ENCODE data around the gene TRIM8.

Gene TRIM8

GRCh38 chr10:102632394-102633111 is 11.7 kb upstream of the TRIM8 start:
- DNase-seq (ENCODE audit: low read depth in 1 of 2, low spot score in 1 of 2), result no peak

DNA sequence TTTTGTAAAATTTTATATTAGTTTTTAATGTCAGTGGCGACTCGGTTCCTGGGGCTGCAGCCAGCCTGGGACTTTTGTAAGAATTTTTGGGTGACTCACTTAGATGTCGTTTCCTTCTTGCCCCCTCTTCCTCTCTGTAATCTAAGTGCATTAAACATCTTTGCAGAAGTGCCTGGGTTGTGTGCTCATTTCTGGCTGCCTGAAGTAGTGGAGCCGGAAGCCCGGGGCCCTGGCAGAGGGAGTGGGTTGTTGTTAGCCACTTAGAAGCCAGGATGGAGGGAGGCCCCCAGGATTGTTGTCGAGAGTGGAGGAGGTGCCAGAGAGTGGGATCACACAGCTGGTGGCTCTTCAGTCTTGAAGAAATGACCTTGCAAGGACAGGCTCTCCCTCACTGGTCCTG is 11.0 kb upstream of the TRIM8 start:
- no peak for DNase-seq (ENCODE audit: low read depth in 1 of 2, low spot score in 1 of 2)

- no peak for DNase-seq (ENCODE audit: low read depth in 1 of 2, low spot score in 1 of 2)
Observed at GRCh38 chr10:102633848-102634247, 10.4 kb upstream of the TRIM8 start.

- no peak for DNase-seq (ENCODE audit: low read depth in 1 of 2, low spot score in 1 of 2)
Observed at GRCh38 chr10:102634686-102635085, 9.6 kb upstream of the TRIM8 start.

DNA sequence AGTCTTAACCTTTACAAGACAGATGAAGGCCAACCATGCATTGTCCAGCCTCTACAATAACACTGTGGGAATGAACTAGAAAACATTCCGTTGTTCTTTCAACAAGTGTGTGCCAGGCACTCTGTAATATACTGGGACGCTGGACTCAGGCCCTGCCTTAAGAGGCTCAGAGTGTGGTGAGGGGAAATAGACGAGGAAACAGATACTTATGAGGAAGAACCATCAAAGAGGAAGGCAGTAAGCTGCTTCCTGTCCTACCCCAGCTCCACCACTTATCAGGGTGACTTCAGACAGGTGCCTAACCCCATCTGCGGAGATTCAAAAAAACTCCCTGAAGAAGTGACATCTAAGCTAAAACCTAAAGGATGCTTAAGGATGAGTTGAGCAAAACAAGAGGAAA is 8.9 kb upstream of the TRIM8 start:
- no peak for DNase-seq (ENCODE audit: low read depth in 1 of 2, low spot score in 1 of 2)

DNA sequence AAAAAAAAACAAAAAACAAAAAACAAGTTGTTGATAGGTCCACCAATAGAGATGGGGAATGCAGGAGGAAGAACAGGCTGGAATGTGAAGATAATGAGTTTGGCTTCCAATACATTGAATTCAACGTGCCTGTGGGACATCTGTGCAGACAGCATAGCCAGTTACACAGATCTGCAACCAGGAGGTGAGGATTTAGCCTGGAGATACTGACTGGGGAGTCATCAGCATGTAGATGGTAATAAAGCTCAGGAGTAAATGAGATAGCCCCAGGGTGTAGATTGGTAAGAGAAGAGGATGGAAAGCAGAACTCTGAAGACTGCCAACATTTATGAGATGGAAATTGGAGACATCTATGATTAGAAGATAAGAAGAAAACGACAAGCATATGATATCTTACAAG is 4.7 kb upstream of the TRIM8 start:
- no peak for DNase-seq (ENCODE audit: low read depth in 1 of 2, low spot score in 1 of 2)

- no peak for DNase-seq (ENCODE audit: low read depth in 1 of 2, low spot score in 1 of 2)
Observed at GRCh38 chr10:102641402-102641801, 2.9 kb upstream of the TRIM8 start.

DNA sequence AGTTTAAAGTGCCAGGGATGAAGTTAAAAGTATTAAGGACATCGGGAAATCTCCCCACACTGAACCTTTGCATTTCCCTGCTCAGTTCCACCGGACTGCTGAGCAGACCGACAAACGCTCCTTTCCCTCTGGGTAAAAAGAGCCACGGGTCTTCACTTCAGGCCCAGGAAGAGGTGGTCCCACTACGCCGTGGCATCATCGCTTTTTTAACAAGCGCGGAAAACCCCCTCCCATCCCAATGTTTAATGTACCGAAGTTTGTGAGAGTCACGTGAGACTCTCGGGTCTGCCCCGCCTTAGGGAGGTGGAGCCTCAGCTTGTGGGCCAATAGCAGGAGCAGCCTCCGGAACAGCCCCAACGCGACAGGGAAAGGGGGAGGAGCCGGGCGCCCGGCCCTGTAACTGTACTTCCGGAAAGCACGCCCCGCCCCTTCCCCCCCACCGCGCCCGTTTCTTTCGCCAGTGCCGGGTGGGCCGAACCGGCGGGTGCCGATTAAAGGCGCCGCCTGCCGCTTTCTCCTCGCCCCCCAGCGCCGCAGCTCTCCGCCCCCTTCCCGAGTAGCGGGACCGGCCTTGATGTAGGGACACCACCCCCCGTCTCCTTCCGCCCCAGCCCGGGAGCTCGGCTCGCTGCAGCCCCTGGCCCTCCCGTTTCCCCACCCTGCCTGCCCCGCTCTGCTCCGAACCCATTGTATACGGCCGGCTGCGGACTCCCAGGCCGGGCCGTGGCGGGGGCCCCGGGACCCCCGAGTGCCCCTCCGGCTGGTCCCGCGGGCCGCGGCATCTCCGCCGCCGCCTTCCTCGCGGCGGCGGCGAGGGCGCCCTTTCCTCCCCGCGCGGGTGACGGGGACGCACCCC is 2.2 kb upstream of the TRIM8 start:
- DNase-seq (ENCODE audit: low read depth in 1 of 2, low spot score in 1 of 2), result peak; percentile 92 to 97

DNA sequence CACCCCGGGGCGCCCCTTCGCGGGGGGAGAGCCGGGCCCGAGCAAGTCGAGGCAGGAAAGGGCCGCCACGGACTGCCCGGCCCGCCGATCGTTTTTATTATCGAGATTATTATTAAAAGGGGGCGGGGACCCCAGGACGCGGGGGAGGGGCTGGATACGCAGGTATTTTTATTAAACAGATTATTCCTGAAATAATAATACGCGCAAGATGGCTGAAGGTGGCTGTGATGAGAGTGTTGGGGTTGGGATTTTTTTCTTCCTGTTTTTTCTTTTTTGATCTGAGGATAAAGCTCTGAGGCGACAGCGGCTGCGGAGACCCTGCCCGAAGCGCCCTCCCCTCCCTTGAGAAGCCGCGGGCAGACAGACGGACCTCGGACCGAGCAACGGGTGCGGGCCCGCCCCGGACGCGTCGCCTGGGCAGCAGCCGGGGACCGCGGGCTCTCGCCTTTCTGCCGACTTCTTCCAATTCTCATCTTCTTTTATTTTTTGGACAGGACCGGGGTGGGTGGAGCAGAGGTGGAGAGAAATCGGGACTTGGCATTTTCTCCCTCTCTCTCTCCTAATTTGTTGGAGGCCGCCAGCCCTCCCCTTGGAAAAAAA is 1.4 kb upstream of the TRIM8 start:
- no peak for DNase-seq (ENCODE audit: low read depth in 1 of 2, low spot score in 1 of 2)

GRCh38 chr10:102643336-102644065 is 778 bp upstream of the TRIM8 start:
- DNase-seq (ENCODE audit: low read depth in 1 of 2, low spot score in 1 of 2), result peak in 1 of 2 donors; percentile 24

DNA sequence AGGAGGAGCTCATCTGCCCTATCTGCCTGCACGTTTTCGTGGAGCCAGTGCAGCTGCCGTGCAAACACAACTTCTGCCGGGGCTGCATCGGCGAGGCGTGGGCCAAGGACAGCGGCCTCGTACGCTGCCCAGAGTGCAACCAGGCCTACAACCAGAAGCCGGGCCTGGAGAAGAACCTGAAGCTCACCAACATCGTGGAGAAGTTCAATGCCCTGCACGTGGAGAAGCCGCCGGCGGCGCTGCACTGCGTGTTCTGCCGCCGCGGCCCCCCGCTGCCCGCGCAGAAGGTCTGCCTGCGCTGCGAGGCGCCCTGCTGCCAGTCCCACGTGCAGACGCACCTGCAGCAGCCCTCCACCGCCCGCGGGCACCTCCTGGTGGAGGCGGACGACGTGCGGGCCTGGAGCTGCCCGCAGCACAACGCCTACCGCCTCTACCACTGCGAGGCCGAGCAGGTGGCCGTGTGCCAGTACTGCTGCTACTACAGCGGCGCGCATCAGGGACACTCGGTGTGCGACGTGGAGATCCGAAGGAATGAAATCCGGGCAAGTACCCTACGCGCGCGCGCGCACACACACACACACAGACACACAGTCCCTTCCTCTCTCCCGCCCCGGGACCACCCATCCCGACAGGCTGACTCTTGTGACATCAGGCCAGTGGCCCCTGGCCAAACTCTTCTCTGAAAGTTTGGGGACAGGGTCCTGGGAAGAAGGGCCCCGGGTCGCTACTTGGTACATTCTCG is 538 bp downstream of the TRIM8 start:
- peak; percentile 49 to 62 for DNase-seq (ENCODE audit: low read depth in 1 of 2, low spot score in 1 of 2)

DNA sequence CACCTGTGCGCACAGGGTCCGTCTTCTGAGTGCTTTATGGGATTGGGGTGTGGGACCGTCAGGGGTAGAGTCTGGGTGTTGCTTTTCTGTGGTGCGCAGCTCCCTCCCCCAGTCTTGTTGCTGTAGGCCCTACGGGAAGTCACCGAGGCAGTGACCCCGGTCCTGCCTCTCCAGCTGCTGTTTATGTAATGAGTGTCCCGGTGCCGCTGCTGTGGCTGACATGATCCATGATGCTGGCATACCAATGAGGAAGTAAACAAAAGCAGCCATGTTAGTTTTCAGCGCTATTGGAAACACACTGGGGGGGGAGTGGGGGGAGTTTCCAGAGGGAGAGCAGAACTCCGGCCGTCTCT is 1.1 kb downstream of the TRIM8 start:
- DNase-seq (ENCODE audit: low read depth in 1 of 2, low spot score in 1 of 2), result peak in 1 of 2 donors; percentile 28

DNA sequence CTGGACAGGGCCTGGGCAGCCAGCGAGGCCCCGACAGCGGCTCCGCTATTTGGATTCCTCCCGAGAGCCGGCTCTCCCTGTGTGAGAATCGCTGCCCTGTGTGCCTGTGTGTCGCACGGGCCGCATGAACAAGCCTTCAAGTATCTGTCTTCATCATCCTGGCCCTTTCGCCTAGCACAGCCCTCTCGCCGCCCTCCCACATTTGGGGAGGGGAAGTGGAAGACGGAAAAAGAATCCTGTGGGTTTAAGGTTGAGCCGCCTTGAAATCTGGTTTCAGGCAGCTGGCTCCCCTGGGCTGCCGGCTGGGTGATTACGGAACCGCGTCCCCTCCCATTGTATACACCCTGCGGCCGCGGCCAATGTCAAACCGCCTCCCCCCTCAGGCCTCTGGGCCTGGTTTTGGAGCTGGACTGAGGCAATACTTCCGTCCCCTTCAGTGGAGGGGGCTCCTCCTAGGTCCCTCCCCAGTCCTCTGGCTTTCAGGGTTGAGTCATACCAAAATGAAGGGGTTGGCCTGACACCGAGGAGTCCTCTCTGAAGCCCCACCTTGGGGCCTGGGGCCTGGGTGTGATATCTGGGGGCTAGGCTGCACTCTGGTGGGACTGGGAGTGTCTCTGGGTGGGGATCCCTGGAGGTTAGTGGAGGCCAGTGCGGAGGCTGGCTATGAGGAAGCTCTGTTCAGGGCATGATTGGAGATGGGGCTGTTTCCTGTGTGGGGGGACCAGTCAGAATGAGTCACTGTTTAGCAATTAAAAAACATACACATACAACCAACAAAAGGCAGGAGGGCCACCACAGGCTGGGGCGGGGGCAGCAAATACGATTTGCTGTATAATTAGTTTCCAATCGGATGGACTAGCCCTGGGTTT is 1.7 kb downstream of the TRIM8 start:
- peak; percentile 57 to 61 for DNase-seq (ENCODE audit: low read depth in 1 of 2, low spot score in 1 of 2)

GRCh38 chr10:102646610-102647442 is 2.5 kb downstream of the TRIM8 start:
- peak in 1 of 2 donors; percentile 29 for DNase-seq (ENCODE audit: low read depth in 1 of 2, low spot score in 1 of 2)

DNA sequence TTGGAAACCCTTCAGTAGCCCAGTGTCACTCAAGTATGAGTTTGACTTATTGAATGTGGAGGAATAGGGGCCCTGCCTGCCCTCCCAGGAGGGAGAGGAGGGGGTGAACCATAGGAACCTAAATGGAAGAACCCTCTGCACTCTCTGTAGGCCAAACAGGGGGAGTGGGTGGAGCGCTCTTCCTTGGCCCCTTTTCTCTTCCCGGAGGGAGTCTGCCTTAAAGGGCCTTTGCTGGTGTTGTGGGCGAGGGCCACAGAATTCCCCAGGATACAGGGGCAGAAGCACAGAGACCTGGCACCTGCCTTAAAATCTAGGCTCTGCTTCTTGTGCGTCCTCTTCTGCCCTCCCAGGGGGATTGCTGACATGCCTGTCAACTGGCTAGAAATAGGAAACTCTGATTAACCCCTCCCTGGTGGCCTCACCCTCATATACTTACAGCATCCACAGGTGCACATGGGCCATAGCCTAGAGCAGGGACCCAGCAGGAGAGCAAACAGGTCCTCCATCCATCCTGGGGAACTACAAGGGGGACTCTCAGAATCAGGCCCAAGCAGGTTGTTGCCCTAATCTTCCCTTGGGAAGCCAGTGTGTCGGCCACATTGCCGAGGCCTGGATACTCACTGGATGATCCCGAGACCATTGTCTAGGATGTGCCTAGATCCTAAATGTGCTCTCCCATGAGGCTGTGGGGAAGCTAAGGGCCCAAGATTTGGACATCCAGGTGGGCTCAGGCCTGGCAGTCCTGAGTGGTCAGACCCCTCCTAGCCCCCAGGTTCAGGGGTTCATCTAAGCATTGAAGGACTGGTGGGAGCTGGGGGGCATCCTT is 3.4 kb downstream of the TRIM8 start:
- no peak for DNase-seq (ENCODE audit: low read depth in 1 of 2, low spot score in 1 of 2)

DNA sequence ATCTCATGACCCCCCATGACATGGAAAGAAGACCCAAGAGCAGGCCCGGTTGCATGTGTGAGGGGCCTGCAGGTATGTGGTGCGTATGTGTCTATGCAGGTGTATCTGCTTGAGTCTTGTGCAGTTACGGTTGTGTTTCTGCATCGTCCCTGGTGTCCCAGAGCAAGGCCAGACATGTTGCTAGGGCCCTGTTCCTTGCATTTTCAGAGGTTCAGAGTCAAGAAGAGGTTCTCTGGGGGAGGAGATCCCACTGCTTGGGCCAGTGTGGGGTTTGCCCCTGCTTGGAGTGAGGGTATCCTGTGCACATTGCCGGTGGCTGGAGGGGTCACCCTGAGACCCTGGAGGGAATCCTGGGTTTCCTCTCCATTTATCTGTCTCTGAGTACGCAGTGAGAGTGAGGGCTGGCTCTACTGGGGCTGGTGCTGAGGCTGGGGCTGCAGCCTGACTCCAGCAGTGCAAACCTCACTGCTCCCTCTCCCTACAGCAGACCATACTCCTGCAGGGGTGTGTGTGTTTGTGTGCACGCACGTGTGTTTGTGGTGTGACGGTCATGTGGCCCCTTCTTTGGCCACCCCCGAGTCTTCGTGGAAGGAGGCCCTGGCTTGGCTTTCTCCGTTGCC is 4.1 kb downstream of the TRIM8 start:
- DNase-seq (ENCODE audit: low read depth in 1 of 2, low spot score in 1 of 2), result no peak

Measured in activated CD4-positive, alpha-beta T cell treated with anti-CD3 and anti-CD28 coated beads, Interleukin-2, amount 50 U/mL, for 24 hours (primary cell).